Endothelial cell of umbilical vein (primary cell): ENCODE measurements around the gene DIAPH2.

Experiments
- EZH2 ChIP-seq: IDR thresholded peaks from 2 replicates; pipeline ENCODE4 v1.6.1; 2012; ENCODE audit warnings: borderline replicate concordance, low read depth, mild to moderate bottlenecking, moderate library complexity, low read length, inconsistent platforms; ENCODE audit not compliant: severe bottlenecking
- JUN ChIP-seq: IDR thresholded peaks from 2 replicates; pipeline ENCODE4 v1.6.1; 2011; ENCODE audit warnings: borderline replicate concordance, low read depth; ENCODE audit not compliant: insufficient read length, insufficient read depth
- MAX ChIP-seq: IDR thresholded peaks from 2 replicates; pipeline ENCODE4 v1.6.1; 2011; ENCODE audit not compliant: insufficient read depth, insufficient read length
- MYC ChIP-seq: IDR thresholded peaks from one replicate; pipeline ENCODE4 v1.6.1; 2011; ENCODE audit warnings: mild to moderate bottlenecking, low read depth, low read length
- POLR2A ChIP-seq: IDR thresholded peaks from 2 replicates; pipeline ENCODE4 v1.6.1; 2012; ENCODE audit warnings: low read depth, mild to moderate bottlenecking, control low read depth, low read length
- POLR2AphosphoS5 ChIP-seq: IDR thresholded peaks from 2 replicates; pipeline ENCODE4 v1.6.1; 2012; ENCODE audit warnings: low read depth, mild to moderate bottlenecking, control low read depth, low read length, moderate library complexity; ENCODE audit not compliant: insufficient read depth
- TF ChIP-seq, protein P1 (sequence below), 2 donors: IDR thresholded peaks; 1 replicate in 1 of 2; 2 replicates in 1 of 2; pipeline ENCODE4 v1.5.1; 2011; ENCODE audit warnings: low read length in 2 of 2, mild to moderate bottlenecking in 2 of 2, moderate library complexity in 2 of 2, control low read depth in 1 of 2, inconsistent platforms in 1 of 2, low read depth in 1 of 2; ENCODE audit not compliant: insufficient read depth in 1 of 2; ENCODE audit errors: extremely low read depth in 1 of 2

DNA sequence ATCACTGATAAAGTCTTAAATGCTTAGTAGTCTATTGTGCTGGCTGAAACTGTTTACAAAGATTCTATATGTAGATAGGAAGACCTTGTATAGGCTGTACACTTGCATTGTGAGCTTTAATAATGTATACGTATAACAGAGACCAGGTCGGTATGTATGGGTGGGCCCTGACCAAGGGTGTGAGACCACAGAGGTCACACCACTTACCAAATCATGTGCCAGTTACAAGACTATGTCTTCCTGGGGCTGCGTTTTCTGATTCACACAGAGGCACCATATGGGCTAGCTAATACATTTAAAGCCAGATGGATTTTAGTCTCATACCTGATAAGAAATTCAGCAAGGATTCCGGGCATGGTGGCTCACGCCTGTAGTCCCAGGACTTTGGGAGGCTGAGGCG lies 8.8 kb downstream of the DIAPH2 start:
- no peak for TF ChIP-seq MAX
- no peak for TF ChIP-seq MYC
- TF ChIP-seq, protein P1, sequence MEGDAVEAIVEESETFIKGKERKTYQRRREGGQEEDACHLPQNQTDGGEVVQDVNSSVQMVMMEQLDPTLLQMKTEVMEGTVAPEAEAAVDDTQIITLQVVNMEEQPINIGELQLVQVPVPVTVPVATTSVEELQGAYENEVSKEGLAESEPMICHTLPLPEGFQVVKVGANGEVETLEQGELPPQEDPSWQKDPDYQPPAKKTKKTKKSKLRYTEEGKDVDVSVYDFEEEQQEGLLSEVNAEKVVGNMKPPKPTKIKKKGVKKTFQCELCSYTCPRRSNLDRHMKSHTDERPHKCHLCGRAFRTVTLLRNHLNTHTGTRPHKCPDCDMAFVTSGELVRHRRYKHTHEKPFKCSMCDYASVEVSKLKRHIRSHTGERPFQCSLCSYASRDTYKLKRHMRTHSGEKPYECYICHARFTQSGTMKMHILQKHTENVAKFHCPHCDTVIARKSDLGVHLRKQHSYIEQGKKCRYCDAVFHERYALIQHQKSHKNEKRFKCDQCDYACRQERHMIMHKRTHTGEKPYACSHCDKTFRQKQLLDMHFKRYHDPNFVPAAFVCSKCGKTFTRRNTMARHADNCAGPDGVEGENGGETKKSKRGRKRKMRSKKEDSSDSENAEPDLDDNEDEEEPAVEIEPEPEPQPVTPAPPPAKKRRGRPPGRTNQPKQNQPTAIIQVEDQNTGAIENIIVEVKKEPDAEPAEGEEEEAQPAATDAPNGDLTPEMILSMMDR (IDR thresholded peaks at IDR 0.05; ENCODE audit: extremely low read depth in 1 of 2, insufficient read depth in 1 of 2, low read depth in 1 of 2, low read length in 2 of 2): no peak
- TF ChIP-seq POLR2AphosphoS5: no peak
- TF ChIP-seq JUN: no peak
- no peak for TF ChIP-seq EZH2
- TF ChIP-seq POLR2A: no peak
